ENCODE measurements around the gene THOC6. TPM values are rescaled to one million over a fixed set of nuclear protein-coding genes. Genes with fewer than 3 reads are reported as not detected.
"Not testable (repeated sequence)": the region's sequence is repeated elsewhere in the genome, so short reads cannot be mapped to it uniquely, and the experiment has no call there.

The THOC6 gene
- total RNA-seq, 5 donors from 2014 or later (not counting 1 experiment from before 2014, with no cell fraction given): 23.7 to 32.8 (median 31.7) TPM

DNA sequence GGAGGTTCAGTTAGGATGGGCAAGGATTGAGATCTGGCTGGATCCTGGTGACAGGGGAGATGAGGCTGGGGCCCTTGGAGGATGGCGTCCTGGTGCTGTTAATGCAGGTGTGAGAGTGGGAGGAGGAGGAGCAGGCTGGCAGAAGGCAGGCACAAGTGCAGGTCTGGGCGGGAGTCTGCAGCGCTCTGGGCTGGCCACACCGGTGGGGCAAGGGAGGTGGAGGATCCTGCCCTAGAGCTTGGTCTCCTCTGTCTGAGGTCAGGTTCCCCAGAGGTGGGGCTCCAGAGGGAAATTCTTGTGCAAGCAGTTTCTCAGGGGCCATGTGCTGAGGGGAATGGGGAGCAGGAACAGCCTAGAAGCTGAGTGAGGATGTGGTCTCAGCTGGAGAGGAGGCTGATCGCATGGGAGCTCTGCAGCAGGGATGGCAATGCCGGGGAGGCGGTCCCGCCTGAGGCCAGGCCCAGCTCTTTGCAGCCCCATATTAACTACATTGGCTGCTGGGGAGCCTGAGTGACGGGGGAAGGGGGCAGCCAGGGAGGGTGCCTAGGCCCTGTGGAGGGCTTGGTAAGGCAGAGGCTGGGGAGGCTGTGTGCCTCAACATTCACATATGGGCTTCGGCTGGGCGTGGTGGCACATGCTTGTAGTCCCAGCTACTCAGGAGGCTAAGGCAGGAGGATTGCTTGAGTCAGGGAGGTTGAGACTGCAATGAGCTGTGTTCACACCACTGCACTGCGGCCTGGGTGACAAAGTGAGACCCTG is 28.9 kb downstream of the THOC6 start:
- POLR2A ChIA-PET; CTCF ChIA-PET; H3K27me3 Mint-ChIP-seq; H3K4me3 Mint-ChIP-seq; H3K36me3 ChIP-seq (ENCODE audit: control insufficient read depth in 2 of 2, extremely low read depth in 1 of 2, insufficient read depth in 1 of 2, low read length in 1 of 2); H3K4me3 ChIP-seq (ENCODE audit: control insufficient read depth in 1 of 2, extremely low read depth in 1 of 2, low read length in 1 of 2); H3K27ac ChIP-seq (ENCODE audit: low read length); DNase-seq; H3K9me3 ChIP-seq; H3K9me3 Mint-ChIP-seq: not testable (repeated sequence)
- 77% methylated on average over 3 of the region's 12 CpGs for WGBS (ENCODE audit: insufficient coverage)
- Histone ChIP-seq H3K4me1 (ENCODE audit: control insufficient read depth in 1 of 2, extremely low read depth in 1 of 2, insufficient read depth in 2 of 2, low read length in 2 of 2) (peaks cover 8 to 43% of the 10 kb centered on the region in 2 experiments), H3K27me3 (replicated peaks in 1 of 2; ENCODE audit: control insufficient read depth in 2 of 2, extremely low read depth in 1 of 2, insufficient read depth in 2 of 2, low read length in 1 of 2) (peaks cover 0 to 15% of the 10 kb centered on the region in 2 experiments)
- Mint-ChIP-seq H3K36me3 (peaks cover 13% of the 10 kb centered on the region), H3K27ac (peak overlapping the region in 1 of 2 donors; percentile 73), H3K4me1 (peaks cover 34 to 59% (median 54%) of the 10 kb centered on the region in 3 donors)
- ATAC-seq (replicated peaks in 1 of 4): peak; percentile 38 to 63 (median 52)

DNA sequence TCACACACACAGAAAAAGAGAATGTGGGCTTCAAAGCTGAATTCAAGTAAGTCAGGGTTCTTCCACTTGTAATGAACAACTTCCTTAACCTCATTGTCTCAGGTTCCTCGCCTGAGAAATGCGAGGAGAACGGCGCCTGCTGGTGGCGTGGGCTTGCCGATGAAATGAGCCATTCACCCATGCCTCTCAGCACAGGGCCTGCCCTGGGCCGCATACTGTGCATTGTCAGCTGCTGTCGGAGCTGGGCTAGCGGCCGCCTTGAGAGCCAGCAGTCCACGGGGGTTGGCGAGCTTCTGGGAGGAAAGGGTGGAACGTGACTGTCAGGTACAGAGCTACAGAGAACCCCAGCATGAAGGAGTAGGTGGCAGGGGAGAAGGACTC is 29.5 kb downstream of the THOC6 start:
- Mint-ChIP-seq H3K4me1 (peaks cover 34 to 58% (median 49%) of the 10 kb centered on the region in 3 donors), H3K36me3 (peaks cover 13% of the 10 kb centered on the region), H3K27ac (peak overlapping the region in 1 of 2 donors; percentile 3), H3K4me3 (peak overlapping the region in 1 of 3 donors; percentile 5)
- H3K4me3 ChIP-seq (ENCODE audit: control insufficient read depth in 1 of 2, extremely low read depth in 1 of 2, low read length in 1 of 2); H3K27me3 ChIP-seq (replicated peaks in 1 of 2; ENCODE audit: control insufficient read depth in 2 of 2, extremely low read depth in 1 of 2, insufficient read depth in 2 of 2, low read length in 1 of 2); H3K9me3 ChIP-seq; POLR2A ChIA-PET; CTCF ChIA-PET; H3K9me3 Mint-ChIP-seq; H3K27ac ChIP-seq (ENCODE audit: low read length); H3K27me3 Mint-ChIP-seq; H3K36me3 ChIP-seq (ENCODE audit: control insufficient read depth in 2 of 2, extremely low read depth in 1 of 2, insufficient read depth in 1 of 2, low read length in 1 of 2): not testable (repeated sequence)
- no CpG with 5 or more reads among the region's 13 CpGs for WGBS (ENCODE audit: insufficient coverage)
- peak; percentile 49 to 63 (median 52) for ATAC-seq (replicated peaks in 1 of 4)
- DNase-seq: peak in 2 of 35 experiments; percentile 32 to 41
- H3K4me1 ChIP-seq (ENCODE audit: control insufficient read depth in 1 of 2, extremely low read depth in 1 of 2, insufficient read depth in 2 of 2, low read length in 2 of 2): peaks cover 8 to 48% of the 10 kb centered on the region in 2 experiments

GRCh38 chr16:3054965-3055733 is 31.3 kb downstream of the THOC6 start:
- ChIA-PET CTCF (no interaction called here), POLR2A (no interaction called here)
- Histone ChIP-seq H3K27ac (ENCODE audit: low read length) (peak overlapping the region; percentile 11), H3K4me3 (ENCODE audit: control insufficient read depth in 1 of 2, extremely low read depth in 1 of 2, low read length in 1 of 2) (no peak overlapping the region), H3K27me3 (replicated peaks in 1 of 2; ENCODE audit: control insufficient read depth in 2 of 2, extremely low read depth in 1 of 2, insufficient read depth in 2 of 2, low read length in 1 of 2) (peaks cover 0 to 2% of the 10 kb centered on the region in 2 experiments), H3K36me3 (ENCODE audit: control insufficient read depth in 2 of 2, extremely low read depth in 1 of 2, insufficient read depth in 1 of 2, low read length in 1 of 2) (peaks cover 5 to 7% of the 10 kb centered on the region in 2 donors), H3K4me1 (ENCODE audit: control insufficient read depth in 1 of 2, extremely low read depth in 1 of 2, insufficient read depth in 2 of 2, low read length in 2 of 2) (peaks cover 13 to 56% of the 10 kb centered on the region in 2 experiments), H3K9me3 (no peaks in the 10 kb centered on the region)
- peak overlapping the region; percentile 37 to 88 (median 39) for H3K4me3 Mint-ChIP-seq
- ATAC-seq (replicated peaks in 1 of 4) (peak in 1 of 4 experiments; percentile 17), DNase-seq (peak in 1 of 35 experiments; percentile 40)
- H3K9me3 Mint-ChIP-seq: no peaks in the 10 kb centered on the region
- no peaks in the 10 kb centered on the region for H3K27me3 Mint-ChIP-seq
- 58% methylated on average over 14 of the region's 17 CpGs for WGBS (ENCODE audit: insufficient coverage)
- peaks cover 13% of the 10 kb centered on the region for H3K36me3 Mint-ChIP-seq
- peaks cover 41 to 60% (median 50%) of the 10 kb centered on the region in 3 donors for H3K4me1 Mint-ChIP-seq
- H3K27ac Mint-ChIP-seq: peak overlapping the region; percentile 84 to 93

- peaks cover 43 to 62% (median 49%) of the 10 kb centered on the region in 3 donors for H3K4me1 Mint-ChIP-seq
- peak overlapping the region; percentile 11 for H3K27ac ChIP-seq (ENCODE audit: low read length)
- H3K9me3 ChIP-seq; H3K36me3 ChIP-seq (ENCODE audit: control insufficient read depth in 2 of 2, extremely low read depth in 1 of 2, insufficient read depth in 1 of 2, low read length in 1 of 2); H3K9me3 Mint-ChIP-seq; DNase-seq; H3K27me3 ChIP-seq (replicated peaks in 1 of 2; ENCODE audit: control insufficient read depth in 2 of 2, extremely low read depth in 1 of 2, insufficient read depth in 2 of 2, low read length in 1 of 2); H3K4me3 ChIP-seq (ENCODE audit: control insufficient read depth in 1 of 2, extremely low read depth in 1 of 2, low read length in 1 of 2); CTCF ChIA-PET; H3K27me3 Mint-ChIP-seq; POLR2A ChIA-PET; ATAC-seq (replicated peaks in 1 of 4): not testable (repeated sequence)
- peak overlapping the region; percentile 84 to 93 for H3K27ac Mint-ChIP-seq
- H3K4me1 ChIP-seq (ENCODE audit: control insufficient read depth in 1 of 2, extremely low read depth in 1 of 2, insufficient read depth in 2 of 2, low read length in 2 of 2): peaks cover 13 to 61% of the 10 kb centered on the region in 2 experiments
- H3K36me3 Mint-ChIP-seq: peaks cover 13% of the 10 kb centered on the region
- peak overlapping the region; percentile 24 to 88 (median 37) for H3K4me3 Mint-ChIP-seq
- 97% methylated on average over 8 of the region's 9 CpGs for WGBS (ENCODE audit: insufficient coverage)
Measured at GRCh38 chr16:3055734-3056115, 31.9 kb downstream of the THOC6 start.

GRCh38 chr16:3056336-3057180 is 32.7 kb downstream of the THOC6 start:
- ChIA-PET POLR2A (interaction anchor here in 1 of 2 donors (0.6 kb wide), 1 partner anchor 627 kb away, joined by 4 read pairs; no protein-coding TSS in a partner anchor), CTCF (interaction anchor here in 1 of 2 donors (0.8 kb wide), 1 partner anchor 45 kb away, joined by 3 read pairs; no protein-coding TSS in a partner anchor)
- Mint-ChIP-seq H3K4me1 (peaks cover 40 to 57% (median 46%) of the 10 kb centered on the region in 3 donors), H3K4me3 (peak overlapping the region; percentile 42 to 88 (median 52)), H3K27ac (peak overlapping the region; percentile 68 to 83), H3K36me3 (peaks cover 13% of the 10 kb centered on the region), H3K27me3 (no peaks in the 10 kb centered on the region), H3K9me3 (no peaks in the 10 kb centered on the region)
- Histone ChIP-seq H3K4me1 (ENCODE audit: control insufficient read depth in 1 of 2, extremely low read depth in 1 of 2, insufficient read depth in 2 of 2, low read length in 2 of 2) (peaks cover 13 to 63% of the 10 kb centered on the region in 2 experiments), H3K36me3 (ENCODE audit: control insufficient read depth in 2 of 2, extremely low read depth in 1 of 2, insufficient read depth in 1 of 2, low read length in 1 of 2) (peaks cover 5 to 7% of the 10 kb centered on the region in 2 donors), H3K4me3 (ENCODE audit: control insufficient read depth in 1 of 2, extremely low read depth in 1 of 2, low read length in 1 of 2) (no peak overlapping the region), H3K9me3 (no peaks in the 10 kb centered on the region), H3K27me3 (replicated peaks in 1 of 2; ENCODE audit: control insufficient read depth in 2 of 2, extremely low read depth in 1 of 2, insufficient read depth in 2 of 2, low read length in 1 of 2) (no peaks in the 10 kb centered on the region), H3K27ac (ENCODE audit: low read length) (peak overlapping the region; percentile 6)
- ATAC-seq (replicated peaks in 1 of 4) (no peak), DNase-seq (no peak)
- WGBS (ENCODE audit: insufficient coverage): 90% methylated on average over 8 of the region's 19 CpGs
